ENCODE data around the gene NHERF2.
A peak's percentile ranks its signal among the peaks of the same experiment; 100 is the strongest.

GRCh38 chr16:2023092-2024031 is 3.3 kb upstream of the NHERF2 start:
- TF ChIP-seq CTCF (IDR thresholded peaks at IDR 0.05) (peak; percentile 99), POLR2A (IDR thresholded peaks at IDR 0.05; ENCODE audit: low read depth) (no peak)

All from esophagus muscularis mucosa (tissue), 3 donors.